Superior temporal gyrus (tissue), 1 donor: ENCODE results near the gene UCN.
"Not testable (repeated sequence)": the region's sequence is repeated elsewhere in the genome, so short reads cannot be mapped to it uniquely, and the experiment has no call there.

Experiments
- DNase-seq: peaks from one replicate; pipeline ENCODE4 v3.0.0-alpha.2; 2016; ENCODE audit errors: extremely low spot score

The UCN gene, protein sequence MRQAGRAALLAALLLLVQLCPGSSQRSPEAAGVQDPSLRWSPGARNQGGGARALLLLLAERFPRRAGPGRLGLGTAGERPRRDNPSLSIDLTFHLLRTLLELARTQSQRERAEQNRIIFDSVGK

DNA sequence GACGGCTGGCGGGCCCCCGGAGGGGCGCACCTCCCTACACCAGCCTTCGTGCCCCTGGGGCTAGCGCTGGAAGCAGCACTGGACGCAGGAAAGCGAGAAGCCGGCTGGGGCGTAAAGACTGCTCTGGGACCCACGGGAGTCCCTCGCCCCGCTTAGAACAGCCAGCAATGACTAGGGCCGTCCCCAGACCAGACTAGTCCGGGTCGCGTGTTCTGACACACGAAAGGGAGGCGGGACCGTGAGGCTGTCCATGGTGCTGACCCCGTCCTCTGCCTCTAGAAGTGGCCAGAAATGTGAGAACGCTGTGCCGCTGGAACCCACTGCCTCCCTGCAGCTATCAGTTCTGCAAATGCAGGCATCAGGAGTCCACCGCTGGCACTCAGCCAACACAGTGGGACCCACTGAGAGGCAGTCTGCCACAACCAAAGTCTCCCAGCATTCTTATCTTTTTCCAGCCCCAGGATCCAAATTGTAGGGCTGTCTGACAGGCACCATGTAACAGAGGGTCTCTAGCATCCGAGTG, at the start of gene UCN:
Gene UCN (minus strand): TSS at position 87 of the 523 bp plus-strand sequence. CDS start 550 bp downstream, outside the sequence.
- DNase-seq = no peak

DNA sequence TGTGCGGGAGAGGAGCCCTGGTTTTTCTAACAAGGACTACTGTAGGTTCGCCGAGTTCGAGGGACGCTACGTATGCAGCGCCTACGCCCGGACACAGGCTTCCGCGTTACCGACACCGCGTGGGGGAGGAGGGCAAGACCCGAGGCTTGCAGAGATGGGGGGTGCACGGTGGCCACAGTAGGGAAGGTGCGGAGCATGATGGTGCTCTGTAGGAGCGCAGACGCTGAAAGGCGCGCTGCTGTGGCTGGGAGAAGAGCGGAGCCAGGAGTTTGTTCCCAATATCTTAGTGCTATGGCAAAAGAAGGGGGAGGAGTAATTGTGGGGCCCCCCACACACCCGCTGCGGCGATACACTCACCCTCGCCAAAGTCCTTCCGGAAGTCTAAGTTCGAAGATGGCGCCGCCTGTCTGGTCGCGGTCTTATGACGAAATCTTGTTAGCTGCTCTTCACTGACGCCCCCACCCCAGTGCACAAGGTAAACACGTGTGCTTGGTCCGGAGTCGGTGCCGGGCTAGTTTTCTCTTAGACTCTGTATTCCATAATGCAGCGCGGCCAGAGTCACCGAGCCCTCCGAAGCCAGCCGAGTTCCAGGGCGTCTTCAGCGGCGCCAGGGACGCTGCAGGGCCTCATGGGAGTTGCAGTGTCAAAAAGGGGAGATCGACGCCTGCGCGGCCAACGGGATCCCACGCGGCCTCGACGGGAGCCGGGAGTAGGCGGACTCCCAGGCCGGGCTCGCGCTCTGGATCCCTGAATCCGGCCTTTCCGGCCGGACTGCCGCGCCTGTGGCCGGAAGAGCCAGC, 48.3 kb upstream of the UCN start, which contains the start of gene GTF3C2:
Gene GTF3C2 (minus strand): TSS at position 383 of the 800 bp plus-strand sequence. CDS start 13,210 bp downstream, outside the sequence.
- peak; percentile 99 for DNase-seq

DNA sequence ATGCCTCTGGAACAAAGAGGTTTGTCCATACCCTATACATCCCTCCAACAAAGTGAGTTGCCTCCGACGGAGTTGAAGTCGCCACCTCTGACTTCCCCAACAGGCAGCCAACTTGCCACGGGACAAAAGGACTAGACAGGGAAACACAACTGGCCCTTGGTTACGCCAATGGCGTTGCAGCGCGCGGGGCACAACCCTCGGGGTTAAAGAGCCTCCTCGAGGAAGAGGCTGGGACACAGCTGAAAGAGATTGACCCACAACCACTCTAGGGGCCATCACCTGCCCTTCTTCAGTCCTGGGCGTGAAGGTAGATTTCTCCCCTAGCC, 47.8 kb upstream of the UCN start:
- peak; percentile 11 for DNase-seq

DNA sequence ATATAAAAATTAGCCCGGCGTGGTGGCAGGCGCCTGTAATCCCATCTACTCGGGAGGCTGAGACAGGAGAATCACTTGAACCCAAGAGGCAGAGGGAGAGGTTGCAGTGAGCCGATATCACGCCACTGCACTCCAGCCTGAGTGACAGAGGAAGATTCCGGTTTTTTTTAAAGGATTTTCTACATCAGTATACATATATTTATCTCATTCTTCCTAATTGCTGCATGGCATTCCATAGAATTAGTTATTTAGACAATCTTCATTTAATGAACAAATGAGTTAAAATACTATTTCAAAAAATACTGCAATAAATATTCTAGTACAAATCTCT, 46.3 kb upstream of the UCN start:
- no peak for DNase-seq

DNA sequence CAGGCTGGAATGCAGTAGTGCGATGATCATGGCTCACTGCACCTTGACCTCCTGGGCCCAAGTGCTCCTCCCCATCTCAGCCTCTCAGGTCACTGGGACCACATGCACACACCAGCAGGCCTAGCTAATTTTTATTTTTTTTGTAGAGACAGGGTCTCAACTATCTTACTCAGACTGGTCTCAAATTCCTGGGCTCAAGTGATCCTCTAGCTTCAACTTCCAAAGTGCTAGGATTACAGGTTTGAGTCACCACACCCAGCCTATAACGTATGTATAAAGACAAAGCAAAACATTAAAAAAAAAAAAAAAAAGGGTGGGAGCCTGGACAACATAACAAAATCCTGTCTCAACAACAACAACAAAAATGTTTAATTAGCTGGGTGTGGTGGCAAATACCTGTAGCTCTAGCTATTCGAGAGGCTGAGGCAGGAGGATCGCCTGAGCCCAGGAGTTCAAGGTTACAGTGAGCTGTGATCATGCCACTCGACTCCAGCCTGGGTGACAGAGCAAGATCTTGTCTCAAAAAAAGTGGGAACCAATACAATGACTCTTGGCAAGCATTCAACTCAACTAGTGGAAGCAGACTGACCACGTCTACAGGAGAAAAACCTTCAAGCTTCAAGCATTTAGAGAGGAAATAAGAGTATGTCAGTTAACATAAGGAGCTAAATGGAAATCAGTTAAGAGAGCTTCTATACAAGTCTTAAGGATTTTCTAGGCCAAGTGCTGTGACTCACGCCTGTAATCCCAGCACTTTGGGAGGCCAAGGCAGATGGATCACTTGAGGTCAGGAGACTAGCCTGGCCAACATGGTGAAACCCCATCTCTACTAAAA, 45.7 kb upstream of the UCN start:
- DNase-seq = no peak

DNA sequence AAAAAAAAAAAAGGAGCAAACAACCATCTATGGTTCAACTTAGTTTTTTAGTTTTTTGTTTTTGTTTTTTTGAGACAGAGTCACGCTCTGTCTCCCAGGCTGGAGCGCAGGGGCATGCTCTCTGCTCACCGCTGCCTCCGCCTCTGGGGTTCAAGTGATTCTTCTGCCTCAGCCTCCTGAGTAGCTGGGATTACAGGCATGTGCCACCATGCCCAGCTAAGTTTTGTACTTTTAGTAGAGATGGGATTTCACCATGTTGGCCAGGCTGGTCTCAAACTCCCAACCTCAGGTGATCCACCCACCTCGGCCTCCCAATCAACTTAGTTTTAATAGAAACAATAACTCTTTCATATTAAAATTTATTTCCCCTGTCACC, 45.1 kb upstream of the UCN start:
- DNase-seq = not testable (repeated sequence)

DNA sequence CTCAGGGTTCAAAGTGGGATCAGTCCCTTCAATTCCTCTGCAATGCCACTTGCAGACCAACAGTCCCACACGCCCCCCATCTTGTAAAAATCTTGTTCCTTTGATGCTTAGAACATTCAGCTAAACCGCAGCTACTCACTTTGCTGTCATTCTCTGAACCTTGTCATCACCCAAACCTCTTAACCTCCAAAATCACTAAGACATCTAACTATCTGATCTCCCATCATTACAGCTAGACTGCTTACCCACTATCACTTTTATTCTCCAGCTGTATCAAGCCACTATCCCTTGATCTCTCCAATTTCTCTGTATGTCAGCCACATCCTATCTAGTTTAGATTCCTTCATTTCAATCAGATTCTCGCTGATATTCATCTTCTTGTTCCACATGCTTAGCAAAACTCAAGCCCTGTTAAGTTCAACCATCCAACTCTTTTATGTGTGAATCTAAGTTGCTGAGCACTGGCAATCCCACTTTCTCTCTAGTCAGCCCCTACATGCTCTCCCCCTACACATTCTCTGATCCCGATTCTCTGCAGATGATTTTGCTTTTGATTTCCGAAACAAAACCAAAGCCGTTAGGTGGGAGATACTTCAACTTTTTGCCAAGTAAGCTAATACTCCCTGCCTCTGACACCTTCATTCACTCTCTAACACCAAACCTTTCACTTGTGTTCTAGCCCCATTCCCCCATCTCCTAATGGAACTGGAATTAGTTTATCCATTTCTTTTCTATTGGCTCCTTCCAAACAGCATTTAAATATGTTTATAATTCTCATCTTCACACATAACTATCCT, 43.8 kb upstream of the UCN start:
- no peak for DNase-seq

DNA sequence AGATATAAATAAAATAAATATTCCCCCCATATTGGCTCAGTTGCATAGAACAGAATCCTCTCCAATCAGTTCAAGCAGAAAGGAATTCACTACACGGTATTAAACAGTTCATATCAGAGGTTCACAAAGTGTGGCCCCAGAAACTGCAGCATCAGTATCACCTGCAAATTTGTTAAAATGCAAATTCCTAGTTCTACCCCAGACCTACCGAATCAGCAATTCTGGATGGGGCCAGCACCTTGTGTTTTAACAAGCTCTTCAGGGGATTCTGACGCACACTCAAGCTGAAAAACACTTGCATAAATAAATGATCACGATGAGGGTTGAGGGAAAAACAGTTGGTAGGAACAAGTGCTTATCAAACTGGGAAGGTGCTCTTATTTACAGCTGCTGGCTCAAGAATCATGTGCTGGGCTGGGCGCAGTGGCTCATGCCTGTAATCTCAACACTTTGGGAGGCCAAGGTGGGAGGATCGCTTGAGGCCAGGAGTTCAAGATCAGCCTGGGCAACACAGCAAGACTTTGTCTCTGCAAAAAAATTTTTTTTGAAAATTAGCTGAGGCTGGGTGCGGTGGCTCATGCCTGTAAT, 42.0 kb upstream of the UCN start:
- no peak for DNase-seq

DNA sequence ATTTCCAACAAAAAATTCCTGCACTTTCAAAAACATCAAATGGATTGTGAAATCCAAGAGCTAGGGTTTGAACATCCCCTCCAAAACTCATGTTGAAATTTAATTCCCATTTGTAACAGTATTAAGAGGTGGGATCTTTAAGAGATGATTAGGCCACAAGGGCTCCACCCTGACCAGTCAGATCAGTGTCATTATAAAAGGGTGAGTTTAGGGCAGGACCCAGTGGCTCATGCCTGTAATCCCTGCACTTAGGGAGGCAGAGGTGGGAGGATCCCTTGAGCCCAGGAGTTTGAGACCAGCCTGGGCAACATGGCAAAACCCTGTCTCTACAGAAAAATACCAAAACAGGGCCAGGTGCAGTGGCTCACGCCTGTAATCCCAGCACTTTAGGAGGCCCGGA, 39.4 kb upstream of the UCN start:
- no peak for DNase-seq

DNA sequence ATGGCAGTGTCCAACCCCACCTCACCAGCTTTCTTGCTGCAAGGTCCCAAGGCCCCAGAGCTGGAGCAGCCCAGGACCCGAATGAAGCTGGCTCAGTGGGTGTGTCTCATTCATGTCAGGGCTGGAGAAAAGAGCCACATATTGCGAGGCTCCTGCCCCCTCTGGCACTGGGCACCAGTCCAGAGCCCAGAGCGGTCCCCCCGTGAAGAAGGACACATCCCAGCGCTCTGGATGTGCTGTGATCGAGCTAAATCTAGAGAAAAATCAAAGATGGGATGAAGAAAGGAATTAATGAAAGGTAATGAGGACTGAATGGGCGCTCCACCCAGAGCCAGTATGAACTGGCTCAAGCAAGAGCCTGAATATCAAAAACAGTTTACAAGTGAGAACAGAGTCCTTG, 27.9 kb upstream of the UCN start:
- no peak for DNase-seq

DNA sequence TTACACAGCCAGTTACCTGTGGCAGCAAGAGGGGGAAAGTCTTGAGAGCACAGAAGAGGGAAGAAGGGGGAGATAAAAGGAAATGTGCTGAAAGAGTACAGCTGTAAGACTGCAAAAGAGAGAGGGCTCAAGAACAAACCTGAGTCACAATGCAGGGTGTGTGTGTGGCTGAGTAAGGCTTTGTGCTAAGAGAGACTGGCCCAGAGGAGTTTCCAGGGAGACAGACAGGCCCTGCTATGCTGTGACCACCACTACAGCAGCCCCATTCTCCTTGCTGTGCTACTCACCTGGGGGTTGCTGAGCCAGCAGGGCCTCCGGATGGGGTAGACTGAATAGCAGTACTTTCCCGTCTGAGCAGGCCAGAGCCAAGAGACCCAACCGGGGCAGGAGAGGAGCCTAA, 27.1 kb upstream of the UCN start:
- no peak for DNase-seq

DNA sequence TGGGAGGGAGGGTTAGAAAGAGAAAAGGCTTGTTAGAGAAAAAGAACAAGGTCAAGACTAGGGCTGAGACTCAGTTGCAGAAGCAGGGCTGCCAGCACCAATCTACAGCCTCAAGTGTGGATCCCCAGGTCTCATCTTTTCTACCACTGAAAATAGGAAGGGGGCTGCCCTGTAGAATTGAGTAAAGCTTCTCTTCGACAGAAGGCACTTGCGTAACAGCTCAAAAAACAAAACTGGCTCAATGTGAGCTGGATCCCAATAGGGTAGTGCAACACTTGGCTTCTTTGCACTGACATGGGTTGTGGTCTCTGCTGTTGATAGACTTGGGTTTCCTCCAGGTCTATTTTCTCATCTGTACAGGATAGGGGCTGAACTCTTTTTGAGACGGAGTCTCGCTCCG, 16.5 kb upstream of the UCN start:
- DNase-seq = no peak

DNA sequence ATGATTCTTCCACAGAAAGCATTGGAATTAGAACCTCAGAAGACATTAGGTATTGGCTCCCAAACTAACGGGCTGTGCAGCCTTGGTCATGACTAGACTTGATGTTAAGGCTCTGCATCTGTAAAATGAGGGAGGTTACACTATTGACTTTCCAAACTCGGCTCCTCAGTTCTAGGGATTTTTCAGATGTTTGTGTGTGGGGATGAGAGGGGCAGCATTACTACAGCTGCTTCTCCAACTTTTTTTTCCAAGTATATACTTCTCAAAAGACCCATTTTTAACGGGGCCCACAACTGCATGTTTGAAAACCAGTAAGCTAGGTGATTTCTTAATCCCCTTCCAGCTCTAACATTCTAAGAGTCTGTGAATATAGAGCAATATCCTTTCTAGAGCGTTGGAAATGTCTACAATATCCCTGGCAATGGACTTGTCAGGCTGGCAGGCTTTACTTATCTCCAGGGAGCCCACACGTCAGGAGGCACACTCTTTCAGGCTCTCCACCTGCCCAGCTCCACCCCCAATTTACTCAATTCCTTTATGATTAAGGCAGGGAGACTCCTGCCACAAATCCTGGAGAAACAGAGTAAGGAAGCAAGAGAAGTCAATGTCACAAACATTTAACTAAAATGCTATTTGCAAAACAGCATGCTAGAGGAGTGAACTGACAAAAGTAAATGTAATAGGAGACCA, 15.5 kb upstream of the UCN start:
- no peak for DNase-seq

DNA sequence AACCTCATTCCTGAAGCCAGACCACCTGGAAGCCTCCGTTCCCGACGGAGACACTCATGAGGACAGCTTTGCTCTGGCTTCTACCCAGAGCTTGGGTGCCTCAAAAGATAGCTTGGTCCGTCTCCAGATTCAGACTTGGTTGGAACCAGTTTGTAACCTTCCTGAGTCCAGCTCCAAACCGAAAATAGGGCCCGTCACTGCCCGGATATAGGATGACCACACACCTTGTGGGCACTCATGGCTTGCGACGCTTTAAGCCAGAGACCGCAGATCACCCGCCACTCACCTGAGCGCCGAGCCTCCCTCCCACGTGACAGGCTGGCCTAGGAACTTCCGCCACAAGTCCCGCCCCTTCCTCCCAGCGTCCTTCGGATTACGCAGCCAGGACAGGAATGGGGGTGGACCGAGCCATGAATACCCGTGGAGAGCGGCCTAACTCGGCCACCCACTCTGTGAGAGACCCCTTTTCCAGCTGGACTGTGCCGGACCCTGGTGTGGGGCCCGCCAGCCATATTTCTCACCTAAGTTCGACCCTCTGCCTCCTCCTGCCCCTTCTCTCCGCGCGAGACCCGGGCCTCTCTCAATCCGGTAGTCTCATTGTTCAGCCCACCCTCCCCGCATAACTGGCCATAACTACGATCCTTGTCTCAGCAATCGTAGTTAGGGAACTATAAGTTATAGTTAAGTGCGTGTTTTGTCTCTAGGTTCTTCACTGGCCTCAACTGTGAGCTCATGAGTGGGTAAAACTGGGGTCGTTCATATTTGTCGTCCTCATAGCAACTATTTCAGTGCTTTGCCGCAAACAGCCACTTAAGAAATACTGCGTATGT, 14.7 kb upstream of the UCN start, which contains the start of gene MPV17:
Gene MPV17 (minus strand): TSS at position 332 of the 830 bp plus-strand sequence. CDS start 580 bp downstream, outside the sequence.
- peak; percentile 96 for DNase-seq

DNA sequence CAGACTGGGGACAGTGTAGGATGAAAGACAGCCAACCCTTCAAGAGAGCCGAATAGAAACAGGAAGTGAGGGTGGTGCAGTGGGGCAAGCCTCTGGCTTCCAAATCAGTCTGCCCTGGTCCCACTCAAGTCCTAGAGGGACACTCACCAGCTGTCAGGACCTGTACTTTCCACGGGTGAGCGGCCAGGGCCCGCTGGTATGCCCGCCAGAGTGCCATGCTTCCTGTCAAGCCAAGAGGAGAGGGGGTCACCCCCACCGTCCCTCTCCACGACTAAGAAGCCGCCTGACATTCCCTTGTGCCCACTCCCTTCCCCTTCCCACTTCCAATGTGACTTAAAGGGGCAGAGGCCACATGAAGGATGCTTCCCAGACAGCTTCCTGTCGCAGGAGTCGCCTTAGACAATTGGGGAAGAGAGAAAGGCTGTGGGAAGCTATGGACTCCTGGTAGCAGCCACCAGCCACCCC, 14.1 kb upstream of the UCN start:
- no peak for DNase-seq

DNA sequence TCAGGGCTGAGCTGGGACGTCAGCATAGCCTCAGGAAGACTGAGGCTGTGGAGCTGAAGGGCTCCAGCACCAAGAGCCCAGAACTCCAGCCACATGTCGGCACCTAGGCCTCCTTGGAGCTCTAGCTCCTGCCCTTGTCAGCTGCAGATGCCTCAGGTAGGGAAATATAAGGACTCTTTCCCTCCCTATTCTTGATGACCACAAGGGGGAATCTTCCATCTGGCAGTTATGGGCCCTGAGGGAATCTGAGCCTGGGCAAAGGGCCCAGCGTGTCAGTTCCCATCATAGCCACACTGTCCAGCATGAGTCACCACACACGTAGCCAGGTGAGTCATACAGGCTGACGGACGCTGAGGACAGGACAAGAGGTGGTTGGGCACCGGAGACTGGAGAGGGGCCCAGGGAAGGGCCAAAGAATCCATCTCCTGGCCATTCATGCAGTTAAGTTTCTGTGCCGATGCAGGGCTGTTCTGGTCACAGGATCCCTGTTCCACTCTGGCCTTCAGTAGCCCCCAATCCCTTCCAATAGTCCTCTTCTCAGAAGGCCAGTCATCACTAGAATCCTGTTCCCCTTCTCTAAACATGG, 12.8 kb upstream of the UCN start:
- DNase-seq = no peak

DNA sequence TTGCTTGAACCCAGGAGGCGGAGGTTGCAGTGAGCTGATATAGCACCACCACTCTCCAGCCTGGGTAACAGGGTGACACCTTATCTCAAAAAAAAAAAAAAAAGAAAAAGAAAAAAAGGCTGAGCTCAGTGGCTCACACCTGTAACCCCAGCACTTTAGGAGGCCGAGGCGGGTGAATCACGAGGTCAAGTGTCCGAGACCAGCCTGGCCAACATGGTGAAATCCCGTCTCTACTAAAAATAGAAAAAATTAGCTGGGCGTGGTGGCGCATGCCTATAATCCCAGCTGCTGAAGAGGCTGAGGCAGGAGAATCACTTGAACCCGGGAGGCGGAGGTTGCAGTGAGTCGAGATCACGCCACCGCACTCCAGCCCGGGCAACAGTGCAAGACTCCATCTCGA, 11.6 kb upstream of the UCN start:
- not testable (repeated sequence) for DNase-seq

DNA sequence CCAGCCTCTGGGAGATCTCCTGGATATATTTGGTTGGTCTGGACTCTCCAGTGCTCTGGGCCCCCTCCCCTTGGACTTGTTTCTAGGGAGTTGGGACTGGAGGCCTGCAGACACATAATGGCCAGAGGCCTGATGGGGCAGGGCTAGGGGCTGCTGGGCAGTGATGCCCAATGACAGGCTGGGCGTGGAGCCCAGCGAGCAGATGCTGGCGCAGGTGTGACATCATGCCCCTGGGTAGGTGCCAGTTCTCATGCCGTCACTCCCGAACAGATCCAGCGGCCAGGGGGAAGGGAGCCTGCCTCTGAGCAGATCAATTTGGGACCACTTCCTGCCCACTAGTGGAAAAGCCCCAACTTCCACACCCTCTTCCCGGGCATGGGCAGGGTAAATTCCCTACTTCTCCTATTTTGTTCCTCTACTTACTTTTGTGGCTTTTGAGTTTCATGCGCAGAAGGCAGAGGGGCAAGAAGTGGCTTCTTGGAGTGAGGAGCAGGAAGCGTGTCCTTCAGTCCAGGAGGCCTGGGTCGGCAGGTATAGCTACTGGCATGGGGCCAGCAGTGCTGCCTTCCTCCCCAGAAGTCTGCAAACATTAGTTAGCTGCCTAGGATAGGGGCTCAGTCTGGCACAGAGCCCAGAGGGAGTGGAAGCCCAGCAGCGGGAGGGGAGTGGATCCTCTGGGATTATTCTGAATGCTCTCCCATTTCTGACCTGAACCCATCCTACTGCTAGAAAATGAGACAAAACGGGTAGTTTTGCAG, 8.6 kb upstream of the UCN start:
- peak; percentile 77 for DNase-seq

DNA sequence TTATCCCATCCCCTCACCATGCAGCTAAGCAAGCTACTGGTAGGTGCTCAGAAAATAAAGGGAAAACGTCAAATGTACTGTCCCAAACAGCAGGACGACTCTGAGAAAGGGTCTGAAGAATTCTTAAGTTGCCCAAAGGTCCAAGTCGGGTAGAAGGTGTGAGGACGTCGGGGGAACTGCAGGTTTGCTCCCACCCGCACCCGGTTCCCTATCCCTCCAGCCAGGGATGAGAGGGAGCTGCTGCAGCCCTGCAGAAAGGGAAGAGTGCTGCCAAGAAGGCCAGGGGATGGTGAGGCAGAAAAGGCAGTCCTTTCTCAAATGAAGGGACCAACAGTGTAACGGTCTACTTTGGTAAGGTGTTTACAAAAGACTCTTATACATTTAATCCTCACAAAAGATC, 6.9 kb upstream of the UCN start:
- DNase-seq = no peak
